Osteocyte (in vitro differentiated cells): ENCODE measurements around the gene PSMB3. TPM values are rescaled to one million over a fixed set of nuclear protein-coding genes. Genes with fewer than 3 reads are reported as not detected.
A peak's percentile ranks its signal among the peaks of the same experiment; 100 is the strongest.

Source experiments
- DNase-seq: peaks from one replicate; pipeline ENCODE4 v3.0.0; 2021; ENCODE audit warnings: mixed read lengths; ENCODE audit not compliant: unreplicated experiment; ENCODE audit errors: extremely low spot score
- H3K27ac Mint-ChIP-seq: one replicate; pipeline ENCODE4 v1.8.0; 2021; ENCODE audit warnings: mild to moderate bottlenecking, mixed read lengths; ENCODE audit not compliant: unreplicated experiment
- H3K27me3 Mint-ChIP-seq: one replicate; pipeline ENCODE4 v1.8.0; 2021; ENCODE audit warnings: mixed read lengths; ENCODE audit not compliant: unreplicated experiment
- H3K36me3 Mint-ChIP-seq: one replicate; pipeline ENCODE4 v1.8.0; 2021; ENCODE audit warnings: mixed read lengths; ENCODE audit not compliant: unreplicated experiment
- H3K4me1 Mint-ChIP-seq: one replicate; pipeline ENCODE4 v1.8.0; 2021; ENCODE audit warnings: mixed read lengths; ENCODE audit not compliant: unreplicated experiment
- H3K4me3 Mint-ChIP-seq: one replicate; pipeline ENCODE4 v1.8.0; 2021; ENCODE audit warnings: mild to moderate bottlenecking, moderate library complexity, mixed read lengths; ENCODE audit not compliant: unreplicated experiment
- H3K9me3 Mint-ChIP-seq: one replicate; pipeline ENCODE4 v1.8.0; 2021; ENCODE audit warnings: mixed read lengths; ENCODE audit not compliant: unreplicated experiment
- microRNA-seq: library from miRNA; unstranded; fragments of <30 nt; microRNA quantifications from one replicate; pipeline ENCODE4 v1.1.0, GENCODE V29; 2020; ENCODE audit not compliant: unreplicated experiment
- total RNA-seq: library from RNA; stranded (reverse); gene quantifications from 2 replicates; pipeline ENCODE4 v1.2.1, GENCODE V29; 2021
- TF ChIP-seq, protein P1 (sequence below): fragments of 200-600 bp; sonication (generic); IDR thresholded peaks from 2 replicates; pipeline ENCODE4 v1.5.0; 2021; ENCODE audit warnings: antibody characterized with exemption, mild to moderate bottlenecking, moderate library complexity

The PSMB3 gene
- total RNA-seq, 1 donor from 2014 or later: 144 TPM

DNA sequence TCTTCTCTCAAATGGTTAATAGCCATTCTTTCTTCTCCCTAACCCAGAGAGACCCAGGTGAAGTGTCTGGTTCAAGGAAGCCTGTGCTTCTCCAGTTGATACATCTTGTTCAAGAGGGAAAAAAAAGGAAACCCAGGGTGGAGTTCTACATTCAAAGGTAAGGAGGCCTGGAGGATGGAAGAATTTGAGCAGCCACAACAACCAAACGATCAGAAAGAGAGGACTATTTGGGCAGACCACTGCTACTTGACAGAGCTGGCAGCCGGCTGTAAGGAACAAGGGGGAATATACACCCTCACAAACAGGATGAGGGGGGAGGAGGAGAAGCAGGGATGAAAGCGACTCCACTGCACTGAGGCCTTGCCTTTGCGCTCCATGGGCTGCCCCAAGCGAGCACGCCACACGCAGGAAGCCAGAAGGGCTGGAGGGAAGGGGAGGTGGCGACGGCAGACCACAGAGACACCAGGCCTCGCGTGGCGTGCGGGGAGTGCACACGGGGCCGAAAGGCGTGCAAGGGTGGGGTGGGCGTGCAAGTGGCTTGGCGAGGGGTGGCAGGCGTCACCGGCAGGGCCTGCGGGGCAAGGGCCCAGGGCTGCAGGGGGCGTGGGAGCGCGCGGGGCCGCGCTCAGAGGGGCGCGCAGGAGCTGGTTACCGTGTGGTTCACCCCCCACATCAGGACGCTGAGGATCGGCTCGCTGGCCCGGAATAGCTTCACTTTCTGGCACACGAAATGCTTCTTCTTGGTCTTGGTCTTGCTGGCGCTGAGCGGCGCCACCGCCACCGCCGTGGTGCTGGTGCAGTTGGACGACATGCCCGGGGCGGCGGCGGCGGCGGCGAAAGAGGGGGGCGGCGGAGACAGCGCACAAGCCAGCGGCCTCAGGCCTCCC is 46.3 kb downstream of the PSMB3 start:
- TF ChIP-seq, protein P1, sequence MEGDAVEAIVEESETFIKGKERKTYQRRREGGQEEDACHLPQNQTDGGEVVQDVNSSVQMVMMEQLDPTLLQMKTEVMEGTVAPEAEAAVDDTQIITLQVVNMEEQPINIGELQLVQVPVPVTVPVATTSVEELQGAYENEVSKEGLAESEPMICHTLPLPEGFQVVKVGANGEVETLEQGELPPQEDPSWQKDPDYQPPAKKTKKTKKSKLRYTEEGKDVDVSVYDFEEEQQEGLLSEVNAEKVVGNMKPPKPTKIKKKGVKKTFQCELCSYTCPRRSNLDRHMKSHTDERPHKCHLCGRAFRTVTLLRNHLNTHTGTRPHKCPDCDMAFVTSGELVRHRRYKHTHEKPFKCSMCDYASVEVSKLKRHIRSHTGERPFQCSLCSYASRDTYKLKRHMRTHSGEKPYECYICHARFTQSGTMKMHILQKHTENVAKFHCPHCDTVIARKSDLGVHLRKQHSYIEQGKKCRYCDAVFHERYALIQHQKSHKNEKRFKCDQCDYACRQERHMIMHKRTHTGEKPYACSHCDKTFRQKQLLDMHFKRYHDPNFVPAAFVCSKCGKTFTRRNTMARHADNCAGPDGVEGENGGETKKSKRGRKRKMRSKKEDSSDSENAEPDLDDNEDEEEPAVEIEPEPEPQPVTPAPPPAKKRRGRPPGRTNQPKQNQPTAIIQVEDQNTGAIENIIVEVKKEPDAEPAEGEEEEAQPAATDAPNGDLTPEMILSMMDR: no peak
- peaks cover 34% of the 10 kb centered on the region for H3K4me1 Mint-ChIP-seq
- H3K27me3 Mint-ChIP-seq: no peaks in the 10 kb centered on the region
- H3K9me3 Mint-ChIP-seq: no peaks in the 10 kb centered on the region
- H3K36me3 Mint-ChIP-seq: peaks cover 32% of the 10 kb centered on the region
- H3K4me3 Mint-ChIP-seq: peak overlapping the region; percentile 98
- H3K27ac Mint-ChIP-seq: peak overlapping the region; percentile 92
- DNase-seq: peak; percentile 84

DNA sequence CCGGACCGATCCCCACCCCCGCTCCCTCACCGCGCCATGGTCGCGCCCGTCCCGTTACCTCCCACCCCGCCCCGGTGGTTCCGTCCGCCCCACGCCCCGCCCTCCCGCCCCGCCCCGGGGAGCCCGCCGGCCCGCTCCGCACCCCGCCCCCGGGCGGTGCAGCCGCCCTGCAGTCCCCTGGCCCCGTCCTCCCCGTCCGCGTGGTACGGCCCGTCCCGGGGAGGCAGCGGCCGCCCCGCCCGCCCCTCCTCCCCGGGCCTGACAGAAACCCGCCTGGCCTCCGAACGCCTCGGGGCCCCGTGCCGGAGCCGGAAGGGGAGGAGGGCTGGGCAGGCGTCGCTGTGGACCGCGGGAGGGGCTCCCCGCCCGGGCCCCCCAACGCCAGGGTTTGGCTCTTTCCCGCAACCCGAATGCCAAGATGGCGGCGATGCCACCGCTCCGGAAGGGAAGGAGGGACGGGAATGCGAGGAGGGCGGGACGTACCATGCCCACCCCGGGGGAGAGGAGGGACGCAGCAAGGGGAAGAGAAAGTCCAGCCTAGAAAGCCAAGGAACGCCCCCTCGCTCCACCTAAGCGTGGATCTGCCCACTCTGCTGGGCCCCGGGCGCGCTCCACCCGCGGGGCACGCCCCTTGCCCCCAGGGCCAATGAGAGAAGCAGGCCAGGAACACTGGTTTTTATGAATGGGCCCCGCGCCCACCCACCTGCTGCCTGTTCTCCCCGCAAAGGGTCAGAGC is 47.1 kb downstream of the PSMB3 start, which contains the start of gene PIP4K2B:
Gene PIP4K2B (minus strand): TSS at position 56 of the 736 bp plus-strand sequence. CDS start 132 bp downstream, outside the sequence.
- no peaks in the 10 kb centered on the region for H3K9me3 Mint-ChIP-seq
- peak within 1 kb of the TSS; percentile 92 for H3K27ac Mint-ChIP-seq
- H3K27me3 Mint-ChIP-seq: no peaks in the 10 kb centered on the region
- peaks cover 32% of the 10 kb centered on the region for H3K36me3 Mint-ChIP-seq
- peaks cover 34% of the 10 kb centered on the region for H3K4me1 Mint-ChIP-seq
- DNase-seq: peak; percentile 98
- TF ChIP-seq, protein P1: no peak
- peak within 1 kb of the TSS; percentile 98 for H3K4me3 Mint-ChIP-seq

DNA sequence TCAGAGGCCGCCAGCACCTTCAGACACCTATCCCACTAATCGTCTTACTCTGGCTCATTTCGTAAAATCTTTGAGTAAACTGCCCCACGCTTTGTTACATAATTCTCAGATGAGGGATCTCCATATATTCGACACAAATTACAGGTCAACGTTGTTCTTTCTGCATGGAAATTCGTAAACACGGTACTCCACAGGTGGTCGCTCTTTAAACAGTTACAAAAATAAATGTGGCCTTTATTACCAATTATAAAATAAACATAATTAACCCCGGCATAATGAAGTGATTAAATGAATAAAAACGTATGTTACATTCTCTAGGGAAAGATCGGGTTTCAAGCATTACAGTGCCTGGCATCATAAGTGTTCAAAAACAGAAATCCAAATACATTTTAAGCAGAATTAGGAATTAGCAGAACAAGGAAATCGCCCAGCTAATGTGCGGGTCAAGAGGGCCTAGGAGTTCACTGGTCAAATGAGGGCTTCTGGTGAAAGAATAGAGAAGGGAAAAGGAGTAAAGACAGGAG is 47.8 kb downstream of the PSMB3 start:
- no peak for DNase-seq
- no peaks in the 10 kb centered on the region for H3K9me3 Mint-ChIP-seq
- TF ChIP-seq, protein P1: no peak
- peaks cover 32% of the 10 kb centered on the region for H3K36me3 Mint-ChIP-seq
- peak overlapping the region; percentile 71 for H3K4me3 Mint-ChIP-seq
- H3K4me1 Mint-ChIP-seq: peaks cover 34% of the 10 kb centered on the region
- H3K27ac Mint-ChIP-seq: peak overlapping the region; percentile 70
- no peaks in the 10 kb centered on the region for H3K27me3 Mint-ChIP-seq

DNA sequence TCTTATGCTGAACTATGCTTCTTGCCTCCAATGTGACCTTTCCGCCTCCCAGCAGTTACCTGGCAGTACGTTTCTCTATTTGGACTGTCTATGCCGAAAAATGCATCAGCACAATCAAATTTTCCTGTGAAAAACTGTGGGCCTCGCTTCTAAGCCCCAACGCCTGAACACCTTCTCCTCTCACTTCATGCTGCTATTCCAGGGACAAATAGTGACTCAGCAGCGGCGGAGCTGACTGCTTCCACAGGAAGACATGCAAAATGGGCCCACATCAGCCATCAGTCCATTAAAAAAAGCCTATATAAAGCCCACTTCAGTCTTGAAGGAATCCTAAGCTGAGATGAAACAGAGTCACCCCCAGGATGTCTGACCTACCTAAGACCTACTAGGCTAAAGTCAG is 57.3 kb downstream of the PSMB3 start:
- H3K36me3 Mint-ChIP-seq: peaks cover 33% of the 10 kb centered on the region
- TF ChIP-seq, protein P1: no peak
- H3K27ac Mint-ChIP-seq: no peak overlapping the region
- no peak overlapping the region for H3K4me3 Mint-ChIP-seq
- no peaks in the 10 kb centered on the region for H3K9me3 Mint-ChIP-seq
- no peaks in the 10 kb centered on the region for H3K27me3 Mint-ChIP-seq
- no peaks in the 10 kb centered on the region for H3K4me1 Mint-ChIP-seq
- DNase-seq: no peak

Small RNAs within 50 kb of the gene (microRNA-seq; reads per million reads assigned to microRNA genes)
- 1.6 reads per million for gene MIR4726

Other genes starting within 250 kb of the PSMB3 start
- gene SRCIN1, start 146.8 kb upstream of the PSMB3 start, total RNA-seq: 0.05 TPM in 1 of 2 replicates, not detected in the other
- 1.0 TPM in 2 replicates for gene EPOP, start 77.8 kb upstream of the PSMB3 start, total RNA-seq
- gene MLLT6, start 47.5 kb upstream of the PSMB3 start, total RNA-seq: 96.1 and 107 TPM in 2 replicates
- 15.0 and 16.7 TPM in 2 replicates for gene CISD3, start 22.4 kb upstream of the PSMB3 start, total RNA-seq
- 66.1 and 66.9 TPM in 2 replicates for gene PCGF2, start 4.4 kb upstream of the PSMB3 start, total RNA-seq
- 70.2 and 77.4 TPM in 2 replicates for gene PIP4K2B, start 46.8 kb downstream of the PSMB3 start, total RNA-seq
- 16.5 and 17.2 TPM in 2 replicates for gene CWC25, start 72.6 kb downstream of the PSMB3 start, total RNA-seq
- 1,245 and 1,310 TPM in 2 replicates for gene RPL23, start 101.0 kb downstream of the PSMB3 start, total RNA-seq
- gene LASP1, start 117.3 kb downstream of the PSMB3 start, total RNA-seq: 402 and 409 TPM in 2 replicates
- gene FBXO47, start 214.7 kb downstream of the PSMB3 start, total RNA-seq: not detected in 2 replicates